BJ (cell line): ENCODE data around the gene RAPGEF1. TPM values are rescaled to one million over a fixed set of nuclear protein-coding genes. Genes with fewer than 3 reads are reported as not detected.
A peak's percentile ranks its signal among the peaks of the same experiment; 100 is the strongest.

Experiments used
- CTCF ChIA-PET: fragments of 350-600 bp; formaldehyde crosslinking; extraction: SDS; loops from one replicate; lab custom pipeline; 2021; ENCODE audit warnings: antibody characterized with exemption, inconsistent platforms; lab: Yijun Ruan, JAX
- POLR2A ChIA-PET: fragments of 300-600 bp; sonication (Branson Sonifier 250); formaldehyde crosslinking; extraction: SDS; loops from one replicate; lab custom pipeline; 2021; ENCODE audit warnings: antibody characterized with exemption; lab: Charles Lee
- DNase-seq: peaks from one replicate; pipeline ENCODE4 v3.0.0-alpha.2; 2011; ENCODE audit warnings: low read depth
- H3K27me3 ChIP-seq: 2 replicates; pipeline ENCODE4 v1.6.0; 2011; ENCODE audit warnings: low read length; ENCODE audit not compliant: control insufficient read depth, insufficient read depth
- H3K36me3 ChIP-seq: 2 replicates; pipeline ENCODE4 v1.5.1; 2011; ENCODE audit warnings: low read length; ENCODE audit not compliant: control insufficient read depth, insufficient read depth
- H3K4me3 ChIP-seq: 2 replicates; pipeline ENCODE4 v1.5.1; 2011; ENCODE audit warnings: low read depth, mild to moderate bottlenecking, control low read depth, low read length
- polyA plus RNA-seq: library from polyadenylated mRNA; depleted of rRNA; stranded (reverse); fragments of >200 nt; gene quantifications from 2 replicates; pipeline ENCODE4 v1.2.3, GENCODE V29; 2011
- TF ChIP-seq, protein P1 (sequence below): IDR thresholded peaks from 2 replicates; pipeline ENCODE4 v1.5.1; 2011; ENCODE audit warnings: low read depth, mild to moderate bottlenecking, control low read depth, inconsistent platforms, low read length, moderate library complexity; ENCODE audit not compliant: insufficient read depth

The RAPGEF1 gene
- polyA plus RNA-seq, 1 experiment = 31.6 TPM

DNA sequence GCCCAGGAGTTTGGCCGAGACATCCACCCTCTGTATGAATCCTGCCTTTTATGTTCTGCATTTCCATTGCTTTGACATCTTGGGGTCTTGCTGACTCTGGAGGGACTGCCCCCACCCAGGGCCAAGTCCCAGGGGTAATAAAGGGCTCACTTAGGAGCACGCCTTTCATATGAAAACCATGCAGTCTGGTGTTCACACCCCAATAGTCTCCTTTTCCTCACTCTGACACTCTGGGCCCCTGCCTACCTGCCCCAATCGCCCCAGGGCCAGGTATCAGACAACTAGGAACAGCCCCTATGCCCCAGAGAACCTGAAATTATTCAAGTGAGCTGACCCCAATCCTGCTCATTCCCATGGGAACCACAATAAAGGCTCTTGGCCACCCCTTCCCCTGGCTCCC lies 33.1 kb upstream of the RAPGEF1 start:
- POLR2A ChIA-PET = no interaction called here
- TF ChIP-seq, protein P1, sequence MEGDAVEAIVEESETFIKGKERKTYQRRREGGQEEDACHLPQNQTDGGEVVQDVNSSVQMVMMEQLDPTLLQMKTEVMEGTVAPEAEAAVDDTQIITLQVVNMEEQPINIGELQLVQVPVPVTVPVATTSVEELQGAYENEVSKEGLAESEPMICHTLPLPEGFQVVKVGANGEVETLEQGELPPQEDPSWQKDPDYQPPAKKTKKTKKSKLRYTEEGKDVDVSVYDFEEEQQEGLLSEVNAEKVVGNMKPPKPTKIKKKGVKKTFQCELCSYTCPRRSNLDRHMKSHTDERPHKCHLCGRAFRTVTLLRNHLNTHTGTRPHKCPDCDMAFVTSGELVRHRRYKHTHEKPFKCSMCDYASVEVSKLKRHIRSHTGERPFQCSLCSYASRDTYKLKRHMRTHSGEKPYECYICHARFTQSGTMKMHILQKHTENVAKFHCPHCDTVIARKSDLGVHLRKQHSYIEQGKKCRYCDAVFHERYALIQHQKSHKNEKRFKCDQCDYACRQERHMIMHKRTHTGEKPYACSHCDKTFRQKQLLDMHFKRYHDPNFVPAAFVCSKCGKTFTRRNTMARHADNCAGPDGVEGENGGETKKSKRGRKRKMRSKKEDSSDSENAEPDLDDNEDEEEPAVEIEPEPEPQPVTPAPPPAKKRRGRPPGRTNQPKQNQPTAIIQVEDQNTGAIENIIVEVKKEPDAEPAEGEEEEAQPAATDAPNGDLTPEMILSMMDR = no peak
- H3K4me3 ChIP-seq = no peak overlapping the region
- H3K36me3 ChIP-seq = no peaks in the 10 kb centered on the region
- CTCF ChIA-PET = interaction anchor here (0.6 kb wide), 1 partner anchor 216 kb away, joined by 3 read pairs; no protein-coding TSS in a partner anchor
- peaks cover 5% of the 10 kb centered on the region; the same call in 1 of the 2 replicates for H3K27me3 ChIP-seq
- DNase-seq = no peak

DNA sequence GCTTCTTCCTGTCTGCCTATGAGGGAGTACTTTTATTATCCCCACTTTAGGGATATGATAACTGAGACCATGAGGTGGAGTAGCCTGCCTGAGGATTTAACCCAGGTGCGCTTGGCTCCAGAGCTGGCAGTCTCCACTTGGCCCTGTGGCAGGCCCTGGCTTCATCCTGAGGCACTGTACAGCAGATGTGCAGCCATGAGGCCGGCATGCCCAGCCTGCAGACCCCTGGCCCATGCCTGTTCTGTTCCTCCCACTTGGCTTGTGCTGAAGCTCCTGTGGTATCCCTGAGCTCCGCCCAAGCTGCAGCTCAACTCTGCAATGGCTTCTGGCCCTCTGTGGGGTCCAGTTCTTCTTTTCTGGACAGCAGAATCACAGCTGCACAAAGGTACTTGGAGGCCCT lies 31.8 kb upstream of the RAPGEF1 start:
- DNase-seq = no peak
- POLR2A ChIA-PET = no interaction called here
- TF ChIP-seq, protein P1 = no peak
- H3K4me3 ChIP-seq = no peak overlapping the region
- CTCF ChIA-PET = interaction anchor here (1.1 to 1.9 kb wide), 2 partner anchors 9 to 398 kb away, joined by 4 to 7 read pairs; no protein-coding TSS in a partner anchor
- H3K27me3 ChIP-seq = peaks cover 5% of the 10 kb centered on the region; the same call in 1 of the 2 replicates
- no peaks in the 10 kb centered on the region for H3K36me3 ChIP-seq

DNA sequence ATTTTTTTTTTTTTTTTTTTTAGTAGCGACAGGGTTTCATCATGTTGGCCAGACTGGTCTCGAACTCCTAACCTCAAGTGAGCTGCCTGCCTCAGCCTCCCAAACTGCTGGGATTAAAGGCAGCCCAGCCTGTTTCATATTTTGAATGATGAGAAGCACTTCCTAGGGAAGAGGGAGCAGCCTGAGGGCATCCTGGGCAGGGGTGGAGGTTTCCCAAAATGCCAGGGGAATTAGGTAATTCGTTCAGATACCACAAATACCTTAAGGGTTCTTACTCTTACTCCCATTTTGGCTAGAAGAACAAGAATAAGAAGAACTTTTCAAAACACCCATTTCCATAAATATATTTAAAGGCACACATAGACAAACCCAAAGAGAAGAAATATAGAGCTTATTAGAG lies 29.5 kb upstream of the RAPGEF1 start:
- H3K36me3 ChIP-seq = no peaks in the 10 kb centered on the region
- POLR2A ChIA-PET = no interaction called here
- TF ChIP-seq, protein P1 = no peak
- peaks cover 12% of the 10 kb centered on the region for H3K27me3 ChIP-seq
- CTCF ChIA-PET = interaction anchor here (0.6 to 14.7 kb wide), 2 partner anchors 467 to 1192 kb away, joined by 5 to 248 read pairs; no protein-coding TSS in a partner anchor
- DNase-seq = no peak
- H3K4me3 ChIP-seq = no peak overlapping the region

DNA sequence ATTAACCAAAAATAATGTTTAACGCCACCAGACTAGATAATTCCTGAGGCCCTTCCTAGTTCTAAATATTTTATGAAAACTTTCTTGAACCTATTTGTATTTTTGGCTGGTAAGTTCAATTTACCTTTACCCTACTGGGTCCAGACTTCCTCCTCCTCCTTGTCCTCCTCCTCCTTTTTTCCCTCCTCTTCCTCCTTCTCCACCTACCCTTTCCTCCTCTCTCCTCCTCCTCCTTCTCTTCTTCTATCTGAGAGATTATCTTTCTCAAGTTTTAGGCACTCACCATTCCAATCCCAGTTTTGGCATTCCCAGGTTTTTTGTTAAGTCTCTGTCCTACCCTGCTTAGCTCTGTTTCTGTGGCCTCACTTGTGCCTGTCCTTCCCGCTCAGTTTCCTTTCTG lies 24.7 kb upstream of the RAPGEF1 start:
- Histone ChIP-seq H3K36me3 (no peaks in the 10 kb centered on the region), H3K27me3 (peaks cover 7% of the 10 kb centered on the region), H3K4me3 (no peak overlapping the region)
- ChIA-PET POLR2A (no interaction called here), CTCF (interaction anchor here (0.6 to 15.3 kb wide), 7 partner anchors 9 to 798 kb away, joined by 3 to 248 read pairs (median 4); no protein-coding TSS in a partner anchor)
- TF ChIP-seq, protein P1 = no peak
- no peak for DNase-seq

DNA sequence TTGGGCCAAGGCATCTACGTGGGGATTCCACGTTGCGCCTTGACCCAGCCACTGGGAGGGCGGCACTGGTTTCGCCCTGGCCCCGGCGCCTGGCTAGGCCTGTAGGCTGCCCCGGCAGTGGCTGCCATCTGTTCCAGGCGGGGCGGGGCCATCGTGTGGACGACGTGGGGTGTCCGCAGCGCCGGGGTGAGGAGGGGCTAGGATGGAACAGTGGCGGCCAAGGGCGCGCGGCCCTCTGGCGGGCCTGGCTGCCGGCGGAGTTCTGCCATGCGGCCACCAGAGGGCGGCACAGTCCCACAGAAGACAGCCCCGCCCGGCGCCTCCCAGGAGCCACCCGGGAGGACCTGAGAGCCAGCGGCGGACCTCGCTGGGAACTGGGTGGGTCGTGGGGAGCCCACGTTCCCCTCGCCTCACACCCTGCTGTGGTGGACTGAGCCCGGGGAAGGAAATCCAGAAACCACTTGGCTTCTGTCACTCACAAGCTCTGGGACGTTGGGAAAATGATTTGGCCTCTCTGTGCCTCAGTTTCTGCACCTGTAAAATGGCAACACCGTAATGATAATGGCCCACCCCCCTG lies 22.6 kb upstream of the RAPGEF1 start:
- Histone ChIP-seq H3K4me3 (no peak overlapping the region), H3K36me3 (no peaks in the 10 kb centered on the region), H3K27me3 (peaks cover 14% of the 10 kb centered on the region)
- no peak for DNase-seq
- CTCF ChIA-PET = interaction anchor here (0.6 to 15.3 kb wide), 16 partner anchors 9 to 529 kb away, joined by 3 to 248 read pairs (median 6); no protein-coding TSS in a partner anchor
- POLR2A ChIA-PET = no interaction called here
- TF ChIP-seq, protein P1 = peak; percentile 76
